Astrocyte (in vitro differentiated cells and primary cell): Measurements from ENCODE around the gene TRIO. TPM values are rescaled to one million over a fixed set of nuclear protein-coding genes. Genes with fewer than 3 reads are reported as not detected.

Source experiments
- DNase-seq: peaks from one replicate; pipeline ENCODE4 v3.0.0-alpha.2; 2010; ENCODE audit warnings: low read depth
- FAIRE-seq: peaks from 2 replicates; lab custom pipeline; 2011; peaks lifted over from hg19 to GRCh38; lab: Jason Lieb, UNC
- H2AFZ ChIP-seq: 2 replicates; pipeline ENCODE4 v1.6.0; 2012; ENCODE audit warnings: low read depth, low read length, inconsistent platforms
- H3K27ac ChIP-seq: 2 replicates; pipeline ENCODE4 v1.5.1; 2011; ENCODE audit warnings: low read depth, low read length, inconsistent platforms
- H3K27me3 ChIP-seq: 2 replicates; pipeline ENCODE4 v1.6.0; 2011; ENCODE audit warnings: low read length, inconsistent platforms; ENCODE audit not compliant: insufficient read depth
- H3K36me3 ChIP-seq: 2 replicates; pipeline ENCODE4 v1.5.1; 2011; ENCODE audit warnings: low read length, inconsistent platforms; ENCODE audit not compliant: insufficient read depth
- H3K4me1 ChIP-seq: 2 replicates; pipeline ENCODE4 v1.5.1; 2011; ENCODE audit warnings: low read length, inconsistent platforms; ENCODE audit not compliant: insufficient read depth
- H3K4me2 ChIP-seq: 2 replicates; pipeline ENCODE4 v1.6.0; 2012; ENCODE audit warnings: low read length, inconsistent platforms
- H3K4me3 ChIP-seq: 2 replicates; pipeline ENCODE4 v1.5.1; 2011; ENCODE audit warnings: low read depth, mild to moderate bottlenecking, low read length, inconsistent platforms; ENCODE audit not compliant: insufficient read depth
- H3K79me2 ChIP-seq: 2 replicates; pipeline ENCODE4 v1.6.0; 2012; ENCODE audit warnings: mild to moderate bottlenecking, low read length, inconsistent platforms; ENCODE audit not compliant: insufficient read depth
- H3K9ac ChIP-seq: 2 replicates; pipeline ENCODE4 v1.6.0; 2012; ENCODE audit warnings: mild to moderate bottlenecking, low read length, inconsistent platforms
- H3K9me3 ChIP-seq: 2 replicates; pipeline ENCODE4 v1.5.1; 2012; ENCODE audit warnings: low read depth, mild to moderate bottlenecking, low read length, inconsistent platforms; ENCODE audit not compliant: insufficient read depth
- H4K20me1 ChIP-seq: 2 replicates; pipeline ENCODE4 v1.6.0; 2012; ENCODE audit warnings: low read length, inconsistent platforms; ENCODE audit not compliant: insufficient read depth
- H3K27ac Mint-ChIP-seq: one replicate; pipeline ENCODE4 v1.8.0; 2021; ENCODE audit warnings: mild to moderate bottlenecking, mixed read lengths; ENCODE audit not compliant: unreplicated experiment
- H3K27me3 Mint-ChIP-seq: one replicate; pipeline ENCODE4 v1.8.0; 2021; ENCODE audit warnings: low read depth, mixed read lengths; ENCODE audit not compliant: unreplicated experiment
- H3K36me3 Mint-ChIP-seq: one replicate; pipeline ENCODE4 v1.8.0; 2021; ENCODE audit warnings: low read depth, mixed read lengths; ENCODE audit not compliant: unreplicated experiment
- H3K4me1 Mint-ChIP-seq: one replicate; pipeline ENCODE4 v1.8.0; 2021; ENCODE audit warnings: low read depth, mixed read lengths; ENCODE audit not compliant: unreplicated experiment
- H3K4me3 Mint-ChIP-seq: one replicate; pipeline ENCODE4 v1.8.0; 2021; ENCODE audit warnings: mild to moderate bottlenecking, moderate library complexity, mixed read lengths; ENCODE audit not compliant: unreplicated experiment
- H3K9me3 Mint-ChIP-seq: one replicate; pipeline ENCODE4 v1.8.0; 2021; ENCODE audit warnings: mild to moderate bottlenecking, mixed read lengths; ENCODE audit not compliant: unreplicated experiment
- EZH2 ChIP-seq: IDR thresholded peaks from 2 replicates; pipeline ENCODE4 v1.6.1; 2012; ENCODE audit warnings: mild to moderate bottlenecking, low read length, inconsistent platforms; ENCODE audit not compliant: insufficient read depth
- total RNA-seq: library from RNA; stranded (reverse); gene quantifications from 2 replicates; pipeline ENCODE4 v1.2.1, GENCODE V29; 2021
- TF ChIP-seq, protein P1 (sequence below): IDR thresholded peaks from 2 replicates; pipeline ENCODE4 v1.5.1; 2011; ENCODE audit warnings: low read depth, mild to moderate bottlenecking, inconsistent platforms, low read length, moderate library complexity; ENCODE audit not compliant: insufficient read depth

Gene TRIO
- total RNA-seq, 1 donor from 2014 or later: 347 TPM

DNA sequence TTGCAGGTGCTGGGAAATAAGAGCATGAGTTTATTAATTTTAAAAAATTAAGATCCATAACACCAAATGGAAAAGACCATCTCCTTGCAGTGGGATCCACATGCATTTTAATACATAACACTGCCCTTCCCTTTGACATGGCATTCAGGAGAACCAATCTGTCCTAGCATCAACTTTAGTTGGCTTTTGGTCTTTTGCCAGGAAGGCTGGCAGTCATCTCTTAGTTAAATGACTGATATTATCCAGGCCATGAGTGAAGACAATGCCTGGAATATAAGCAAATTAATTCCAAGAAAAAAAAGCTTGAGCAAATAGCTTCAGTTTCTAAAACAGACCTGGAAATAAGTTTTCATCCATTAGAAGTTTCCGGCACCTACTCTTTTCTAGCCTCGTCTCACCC is 383.4 kb downstream of the TRIO start:
- H3K27ac Mint-ChIP-seq: no peak overlapping the region
- FAIRE-seq (no peak), DNase-seq (no peak)
- no peaks in the 10 kb centered on the region for H3K9me3 ChIP-seq
- TF ChIP-seq, protein P1, sequence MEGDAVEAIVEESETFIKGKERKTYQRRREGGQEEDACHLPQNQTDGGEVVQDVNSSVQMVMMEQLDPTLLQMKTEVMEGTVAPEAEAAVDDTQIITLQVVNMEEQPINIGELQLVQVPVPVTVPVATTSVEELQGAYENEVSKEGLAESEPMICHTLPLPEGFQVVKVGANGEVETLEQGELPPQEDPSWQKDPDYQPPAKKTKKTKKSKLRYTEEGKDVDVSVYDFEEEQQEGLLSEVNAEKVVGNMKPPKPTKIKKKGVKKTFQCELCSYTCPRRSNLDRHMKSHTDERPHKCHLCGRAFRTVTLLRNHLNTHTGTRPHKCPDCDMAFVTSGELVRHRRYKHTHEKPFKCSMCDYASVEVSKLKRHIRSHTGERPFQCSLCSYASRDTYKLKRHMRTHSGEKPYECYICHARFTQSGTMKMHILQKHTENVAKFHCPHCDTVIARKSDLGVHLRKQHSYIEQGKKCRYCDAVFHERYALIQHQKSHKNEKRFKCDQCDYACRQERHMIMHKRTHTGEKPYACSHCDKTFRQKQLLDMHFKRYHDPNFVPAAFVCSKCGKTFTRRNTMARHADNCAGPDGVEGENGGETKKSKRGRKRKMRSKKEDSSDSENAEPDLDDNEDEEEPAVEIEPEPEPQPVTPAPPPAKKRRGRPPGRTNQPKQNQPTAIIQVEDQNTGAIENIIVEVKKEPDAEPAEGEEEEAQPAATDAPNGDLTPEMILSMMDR: no peak
- TF ChIP-seq EZH2: no peak
- no peak overlapping the region for H3K4me3 ChIP-seq
- no peak overlapping the region for H3K4me3 Mint-ChIP-seq
- H3K9ac ChIP-seq: no peak overlapping the region
- H3K27me3 Mint-ChIP-seq: peaks cover 22% of the 10 kb centered on the region
- H3K27me3 ChIP-seq: peaks cover 3% of the 10 kb centered on the region
- H3K27ac ChIP-seq: no peak overlapping the region
- H2AFZ ChIP-seq: no peak overlapping the region
- H3K4me1 ChIP-seq: no peaks in the 10 kb centered on the region
- H3K79me2 ChIP-seq: no peaks in the 10 kb centered on the region
- H4K20me1 ChIP-seq: no peaks in the 10 kb centered on the region
- no peak overlapping the region for H3K4me2 ChIP-seq
- H3K36me3 Mint-ChIP-seq: no peaks in the 10 kb centered on the region
- no peaks in the 10 kb centered on the region for H3K9me3 Mint-ChIP-seq
- no peaks in the 10 kb centered on the region for H3K4me1 Mint-ChIP-seq
- no peaks in the 10 kb centered on the region for H3K36me3 ChIP-seq

DNA sequence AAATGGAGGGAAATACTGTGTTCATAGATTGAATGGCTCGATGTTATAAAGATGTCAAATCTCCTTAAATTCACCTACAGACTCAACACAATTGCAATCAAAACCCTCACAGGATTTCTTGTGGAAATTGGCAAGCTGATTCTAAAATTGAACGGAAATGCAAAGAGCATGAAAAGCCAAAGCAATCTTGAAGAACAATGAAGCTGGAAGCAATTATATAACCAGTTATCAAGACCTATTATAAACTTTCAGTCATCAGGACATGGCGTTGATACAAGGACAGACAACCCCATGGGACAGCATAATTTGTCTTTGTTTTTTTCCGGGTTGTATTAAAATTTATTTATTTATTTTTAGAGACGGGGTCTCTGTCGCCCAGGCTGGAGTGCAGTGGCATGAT is 385.0 kb downstream of the TRIO start:
- DNase-seq (no peak), FAIRE-seq (no peak)
- no peak overlapping the region for H2AFZ ChIP-seq
- Mint-ChIP-seq H3K9me3 (no peaks in the 10 kb centered on the region), H3K27me3 (peaks cover 17% of the 10 kb centered on the region), H3K4me1 (no peaks in the 10 kb centered on the region), H3K27ac (no peak overlapping the region), H3K36me3 (no peaks in the 10 kb centered on the region), H3K4me3 (no peak overlapping the region)
- no peaks in the 10 kb centered on the region for H3K79me2 ChIP-seq
- H3K4me2 ChIP-seq: no peak overlapping the region
- H4K20me1 ChIP-seq: no peaks in the 10 kb centered on the region
- H3K4me1 ChIP-seq: no peaks in the 10 kb centered on the region
- no peak overlapping the region for H3K9ac ChIP-seq
- TF ChIP-seq, protein P1: no peak
- no peak for TF ChIP-seq EZH2
- H3K36me3 ChIP-seq: no peaks in the 10 kb centered on the region
- H3K27ac ChIP-seq: no peak overlapping the region
- no peak overlapping the region for H3K4me3 ChIP-seq
- H3K9me3 ChIP-seq: no peaks in the 10 kb centered on the region
- H3K27me3 ChIP-seq: peaks cover 5% of the 10 kb centered on the region

DNA sequence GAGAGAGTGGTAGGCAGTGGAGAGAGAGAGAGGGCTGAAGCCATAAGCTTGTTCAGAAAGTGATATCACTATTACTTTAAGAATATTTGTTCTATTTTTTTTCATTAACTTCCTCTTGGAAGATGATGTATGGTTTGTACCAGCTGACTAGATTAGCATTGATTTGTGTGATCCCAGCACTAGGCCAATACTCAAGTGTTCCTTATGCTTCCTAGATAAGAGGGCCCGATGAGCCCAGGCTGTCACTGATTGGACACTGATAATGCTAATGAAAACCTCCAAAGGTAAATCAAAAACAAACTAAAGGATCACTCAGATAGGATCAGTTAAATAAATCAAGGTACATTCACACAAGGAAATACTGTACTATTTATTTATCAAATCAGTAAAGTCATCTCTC is 385.8 kb downstream of the TRIO start:
- peaks cover 14% of the 10 kb centered on the region for H3K27me3 Mint-ChIP-seq
- H3K36me3 ChIP-seq: no peaks in the 10 kb centered on the region
- H3K9me3 Mint-ChIP-seq: no peaks in the 10 kb centered on the region
- no peak for DNase-seq
- no peaks in the 10 kb centered on the region for H3K4me1 Mint-ChIP-seq
- FAIRE-seq: no peak
- H3K79me2 ChIP-seq: no peaks in the 10 kb centered on the region
- no peaks in the 10 kb centered on the region for H3K36me3 Mint-ChIP-seq
- no peak overlapping the region for H3K9ac ChIP-seq
- H3K4me3 ChIP-seq: no peak overlapping the region
- peaks cover 5% of the 10 kb centered on the region for H3K27me3 ChIP-seq
- H3K4me1 ChIP-seq: no peaks in the 10 kb centered on the region
- H3K4me2 ChIP-seq: no peak overlapping the region
- no peaks in the 10 kb centered on the region for H3K9me3 ChIP-seq
- no peak overlapping the region for H3K27ac ChIP-seq
- no peak overlapping the region for H3K4me3 Mint-ChIP-seq
- H3K27ac Mint-ChIP-seq: no peak overlapping the region
- no peaks in the 10 kb centered on the region for H4K20me1 ChIP-seq
- no peak overlapping the region for H2AFZ ChIP-seq
- TF ChIP-seq, protein P1: no peak
- TF ChIP-seq EZH2: no peak
